Measurements from ENCODE around the gene CCDC122.
"Not testable (repeated sequence)": the region's sequence is repeated elsewhere in the genome, so short reads cannot be mapped to it uniquely, and the experiment has no call there.

GRCh38 chr13:43824656-43825055 is 54.9 kb downstream of the CCDC122 start:
- not testable (repeated sequence) for TF ChIP-seq CTCF (IDR thresholded peaks at IDR 0.05; ENCODE audit: insufficient read depth, low read length); POLR2AphosphoS5 (IDR thresholded peaks at IDR 0.05; ENCODE audit: low read depth)

Measured in HL-60 (cell line).